LNCAP (cell line): ENCODE measurements around the gene ZNF784.

Experiments
- CTCF ChIP-seq: fragments of 450-650 bp; IDR thresholded peaks from 2 replicates; pipeline ENCODE4 v1.5.1; 2017; ENCODE audit warnings: mild to moderate bottlenecking

ZNF784 gene

GRCh38 chr19:55606471-55606787 lies 17.9 kb downstream of the ZNF784 start:
- TF ChIP-seq CTCF, result no peak

GRCh38 chr19:55605637-55606470 lies 18.5 kb downstream of the ZNF784 start, which contains the start of gene ZNF865:
Gene ZNF865, plus strand, starts transcription at chr19:55605647. Its CDS starts 7,972 bp downstream, at chr19:55613619.
- peak; percentile 69 for TF ChIP-seq CTCF

GRCh38 chr19:55605207-55605636 lies 19.1 kb downstream of the ZNF784 start:
- no peak for TF ChIP-seq CTCF

- TF ChIP-seq CTCF, result no peak
These were observed 20.6 kb downstream of the ZNF784 start for GRCh38 chr19:55603581-55604292.

- TF ChIP-seq CTCF, result no peak
These were observed 21.3 kb downstream of the ZNF784 start for GRCh38 chr19:55603115-55603514.

GRCh38 chr19:55602104-55603001 lies 22.0 kb downstream of the ZNF784 start:
- TF ChIP-seq CTCF, result no peak

GRCh38 chr19:55601084-55601483 lies 23.3 kb downstream of the ZNF784 start:
- no peak for TF ChIP-seq CTCF
